ENCODE data around the gene PCBP3. TPM values are rescaled to one million over a fixed set of nuclear protein-coding genes. Genes with fewer than 3 reads are reported as not detected.

PCBP3 gene
- total and polyA plus RNA-seq, 2 donors, result 4.3 to 4.6 TPM

GRCh38 chr21:45634511-45635183 is 8.9 kb upstream of the PCBP3 start:
- Histone ChIP-seq H3K36me3 (ENCODE audit: insufficient read depth) (no peaks in the 10 kb centered on the region), H3K4me3 (ENCODE audit: low read depth, low read length) (no peak overlapping the region), H3K4me1 (ENCODE audit: insufficient read depth) (no peaks in the 10 kb centered on the region), H3K27ac (ENCODE audit: low read depth) (no peak overlapping the region)
- no peak for DNase-seq (ENCODE audit: extremely low spot score)
- WGBS, result 41% methylated on average over 18 of the region's 18 CpGs

- DNase-seq (ENCODE audit: extremely low spot score), result no peak
- Histone ChIP-seq H3K36me3 (ENCODE audit: insufficient read depth) (no peaks in the 10 kb centered on the region), H3K4me3 (ENCODE audit: low read depth, low read length) (no peak overlapping the region), H3K27ac (ENCODE audit: low read depth) (no peak overlapping the region), H3K4me1 (ENCODE audit: insufficient read depth) (no peaks in the 10 kb centered on the region)
- WGBS, result 80% methylated on average over 7 of the region's 7 CpGs
These were observed 8.0 kb upstream of the PCBP3 start for GRCh38 chr21:45635271-45636151.

- no peak for DNase-seq (ENCODE audit: extremely low spot score)
- H3K36me3 ChIP-seq (ENCODE audit: insufficient read depth), result no peaks in the 10 kb centered on the region
- no peak overlapping the region for H3K27ac ChIP-seq (ENCODE audit: low read depth)
- H3K4me3 ChIP-seq (ENCODE audit: low read depth, low read length), result no peak overlapping the region
- H3K4me1 ChIP-seq (ENCODE audit: insufficient read depth), result no peaks in the 10 kb centered on the region
- WGBS, result 96% methylated on average over 3 of the region's 3 CpGs
These were observed 7.1 kb upstream of the PCBP3 start for GRCh38 chr21:45636459-45636858.

GRCh38 chr21:45636951-45637646 is 6.4 kb upstream of the PCBP3 start:
- Histone ChIP-seq H3K36me3 (ENCODE audit: insufficient read depth) (no peaks in the 10 kb centered on the region), H3K4me1 (ENCODE audit: insufficient read depth) (no peaks in the 10 kb centered on the region), H3K4me3 (ENCODE audit: low read depth, low read length) (no peak overlapping the region), H3K27ac (ENCODE audit: low read depth) (no peak overlapping the region)
- no peak for DNase-seq (ENCODE audit: extremely low spot score)
- 75% methylated on average over 30 of the region's 33 CpGs for WGBS

GRCh38 chr21:45637883-45638282 is 5.6 kb upstream of the PCBP3 start:
- Histone ChIP-seq H3K4me3 (ENCODE audit: low read depth, low read length) (no peak overlapping the region), H3K36me3 (ENCODE audit: insufficient read depth) (no peaks in the 10 kb centered on the region), H3K27ac (ENCODE audit: low read depth) (no peak overlapping the region), H3K4me1 (ENCODE audit: insufficient read depth) (no peaks in the 10 kb centered on the region)
- DNase-seq (ENCODE audit: extremely low spot score), result no peak
- 66% methylated on average over 13 of the region's 13 CpGs for WGBS

GRCh38 chr21:45638707-45639106 is 4.8 kb upstream of the PCBP3 start:
- H3K36me3 ChIP-seq (ENCODE audit: insufficient read depth), result no peaks in the 10 kb centered on the region
- no peak for DNase-seq (ENCODE audit: extremely low spot score)
- 24% methylated on average over 8 of the region's 8 CpGs for WGBS
- no peaks in the 10 kb centered on the region for H3K4me1 ChIP-seq (ENCODE audit: insufficient read depth)
- no peak overlapping the region for H3K27ac ChIP-seq (ENCODE audit: low read depth)
- H3K4me3 ChIP-seq (ENCODE audit: low read depth, low read length), result no peak overlapping the region

GRCh38 chr21:45639206-45640000 is 4.1 kb upstream of the PCBP3 start:
- no peaks in the 10 kb centered on the region for H3K36me3 ChIP-seq (ENCODE audit: insufficient read depth)
- H3K27ac ChIP-seq (ENCODE audit: low read depth), result no peak overlapping the region
- 56% methylated on average over 11 of the region's 11 CpGs for WGBS
- no peak for DNase-seq (ENCODE audit: extremely low spot score)
- no peak overlapping the region for H3K4me3 ChIP-seq (ENCODE audit: low read depth, low read length)
- H3K4me1 ChIP-seq (ENCODE audit: insufficient read depth), result no peaks in the 10 kb centered on the region

GRCh38 chr21:45640001-45640887 is 3.3 kb upstream of the PCBP3 start:
- Histone ChIP-seq H3K4me3 (ENCODE audit: low read depth, low read length) (no peak overlapping the region), H3K4me1 (ENCODE audit: insufficient read depth) (no peaks in the 10 kb centered on the region), H3K27ac (ENCODE audit: low read depth) (no peak overlapping the region), H3K36me3 (ENCODE audit: insufficient read depth) (no peaks in the 10 kb centered on the region)
- no peak for DNase-seq (ENCODE audit: extremely low spot score)
- 63% methylated on average over 6 of the region's 6 CpGs for WGBS

GRCh38 chr21:45640888-45641479 is 2.5 kb upstream of the PCBP3 start:
- Histone ChIP-seq H3K36me3 (ENCODE audit: insufficient read depth) (no peaks in the 10 kb centered on the region), H3K4me1 (ENCODE audit: insufficient read depth) (no peaks in the 10 kb centered on the region), H3K4me3 (ENCODE audit: low read depth, low read length) (no peak overlapping the region), H3K27ac (ENCODE audit: low read depth) (no peak overlapping the region)
- no peak for DNase-seq (ENCODE audit: extremely low spot score)
- WGBS, result 53% methylated on average over 23 of the region's 23 CpGs

GRCh38 chr21:45641480-45642035 is 2.0 kb upstream of the PCBP3 start:
- Histone ChIP-seq H3K4me1 (ENCODE audit: insufficient read depth) (no peaks in the 10 kb centered on the region), H3K4me3 (ENCODE audit: low read depth, low read length) (no peak overlapping the region), H3K27ac (ENCODE audit: low read depth) (no peak overlapping the region), H3K36me3 (ENCODE audit: insufficient read depth) (no peaks in the 10 kb centered on the region)
- 55% methylated on average over 31 of the region's 31 CpGs for WGBS
- DNase-seq (ENCODE audit: extremely low spot score), result no peak

- WGBS, result 5% methylated on average over 91 of the region's 91 CpGs
- Histone ChIP-seq H3K4me3 (ENCODE audit: low read depth, low read length) (peak overlapping the region; percentile 35), H3K27ac (ENCODE audit: low read depth) (no peak overlapping the region), H3K4me1 (ENCODE audit: insufficient read depth) (no peaks in the 10 kb centered on the region), H3K36me3 (ENCODE audit: insufficient read depth) (no peaks in the 10 kb centered on the region)
- no peak for DNase-seq (ENCODE audit: extremely low spot score)
These were observed 1.3 kb upstream of the PCBP3 start for GRCh38 chr21:45642122-45642813.
